ENCODE measurements around the gene KRTCAP2.
A peak's percentile ranks its signal among the peaks of the same experiment; 100 is the strongest.
"Not testable (repeated sequence)": the region's sequence is repeated elsewhere in the genome, so short reads cannot be mapped to it uniquely, and the experiment has no call there.

KRTCAP2 gene

DNA sequence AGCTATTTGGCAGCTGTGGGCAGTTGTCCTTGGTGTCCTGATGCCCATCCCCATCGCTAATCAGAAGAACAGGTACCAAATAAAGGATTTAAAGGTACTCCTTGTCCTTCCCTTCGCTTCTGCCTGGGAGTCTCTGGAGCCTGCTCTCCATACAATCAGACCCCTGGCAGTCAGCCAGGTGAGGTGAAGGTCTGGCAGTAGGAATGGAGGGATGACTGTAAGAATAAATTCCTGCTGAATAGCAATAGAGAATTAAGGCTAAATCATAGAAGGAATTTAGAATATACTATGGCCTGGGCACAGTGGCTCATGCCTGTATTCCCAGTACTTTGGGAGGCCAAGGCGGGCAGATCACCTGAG is 25.4 kb upstream of the KRTCAP2 start:
- no peak for DNase-seq

DNA sequence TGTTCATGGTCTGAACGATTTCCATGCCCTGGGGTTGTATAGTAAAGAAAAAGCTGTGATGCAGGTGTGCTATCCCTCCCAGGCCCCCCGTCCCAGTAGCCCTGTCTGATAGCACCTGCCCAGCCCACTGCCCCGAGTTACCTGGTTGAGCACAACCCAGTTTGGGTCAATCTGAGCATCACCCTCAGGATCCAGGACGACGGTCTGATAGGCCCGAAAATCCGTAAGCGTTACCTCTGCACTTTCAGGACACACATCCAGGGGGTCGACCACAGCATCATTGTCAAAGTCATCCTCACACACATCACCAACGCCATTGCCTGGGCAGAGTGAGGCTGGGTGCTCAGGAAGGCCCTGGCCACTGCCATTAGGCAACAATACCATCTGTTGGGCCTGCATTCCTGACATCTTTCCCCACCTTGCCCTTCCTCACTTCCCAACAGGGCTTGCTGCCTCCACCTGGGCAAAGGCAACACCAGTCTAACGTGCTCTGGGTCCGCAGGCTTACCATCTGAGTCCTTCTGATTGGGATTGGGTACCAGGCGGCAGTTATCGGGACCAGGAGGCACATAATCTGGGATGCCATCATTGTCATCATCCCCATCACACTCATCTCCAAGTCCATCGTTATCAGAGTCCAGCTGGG is 24.9 kb upstream of the KRTCAP2 start:
- DNase-seq: no peak

DNA sequence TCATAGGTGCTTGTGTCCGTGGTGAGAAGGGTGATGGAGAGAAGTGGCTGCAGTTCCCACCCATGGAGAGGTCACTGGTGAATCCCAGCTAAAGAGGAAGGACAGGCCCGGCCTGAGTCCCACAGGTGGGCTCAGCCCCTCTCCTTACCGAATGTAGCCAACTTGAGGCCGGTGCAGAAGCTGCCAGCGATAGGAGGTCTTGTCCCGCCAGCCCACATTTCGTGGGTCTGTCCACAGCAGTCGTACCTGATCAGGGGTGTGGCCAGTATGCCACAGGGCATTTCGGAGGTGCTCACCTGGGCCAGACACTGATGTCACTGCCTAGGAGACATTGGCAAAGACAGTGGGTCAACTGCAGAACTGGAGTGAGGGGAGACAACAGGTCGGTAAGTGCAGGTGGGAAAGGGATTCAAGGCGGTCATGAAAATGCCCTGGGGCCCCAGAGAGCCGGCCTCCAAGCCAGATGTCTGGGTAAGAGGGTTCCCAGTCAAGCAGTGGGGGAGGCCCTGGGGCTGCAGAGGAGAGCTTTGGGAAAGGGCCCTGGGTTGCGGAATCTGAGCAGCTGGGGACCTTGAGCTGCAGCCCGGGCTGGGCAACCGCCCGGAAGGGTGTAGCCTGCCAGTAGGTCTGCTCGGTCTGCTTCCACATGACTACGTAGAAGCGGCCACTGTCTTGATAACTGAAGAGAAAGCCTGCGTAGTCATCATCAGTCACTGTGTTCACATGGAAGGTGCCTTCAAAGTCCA is 24.0 kb upstream of the KRTCAP2 start:
- DNase-seq: no peak

DNA sequence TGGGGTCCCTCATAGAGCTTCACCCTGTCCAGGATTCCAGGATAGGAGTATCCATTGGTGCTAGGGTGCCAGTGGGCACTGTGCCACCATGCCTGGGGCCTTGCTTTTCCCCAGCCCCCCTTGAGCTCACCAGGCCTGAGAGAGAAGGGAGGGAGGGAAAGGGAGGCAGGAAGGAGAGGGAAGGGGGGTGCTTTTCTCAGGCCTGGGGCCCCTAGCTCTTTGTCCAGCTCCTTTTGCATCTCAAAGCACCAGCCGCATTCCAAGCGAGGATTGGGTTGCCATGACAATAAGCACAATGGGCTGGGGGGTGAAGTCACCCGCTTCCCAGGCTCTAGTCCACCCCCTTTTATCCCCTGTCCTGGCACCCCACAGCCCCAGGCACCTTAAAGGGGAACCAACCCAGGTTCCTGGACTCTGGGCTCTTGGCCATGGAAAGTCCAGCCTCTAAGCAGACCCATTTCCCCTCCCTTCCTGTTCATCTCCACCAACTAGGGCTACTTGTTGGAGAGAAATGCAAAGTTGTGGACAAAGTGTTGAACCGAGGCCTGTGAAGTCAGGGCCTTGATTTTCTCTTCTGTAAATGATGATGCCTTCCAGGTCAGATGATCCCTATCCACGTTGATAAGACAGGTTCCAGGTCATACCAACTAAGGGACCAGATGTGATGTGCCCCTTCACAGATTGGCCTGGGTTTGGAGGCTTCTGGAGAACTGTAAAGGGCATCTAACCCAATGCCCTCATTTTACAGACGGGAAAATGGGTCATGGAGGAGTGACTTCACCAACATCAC is 23.2 kb upstream of the KRTCAP2 start:
- no peak for DNase-seq

DNA sequence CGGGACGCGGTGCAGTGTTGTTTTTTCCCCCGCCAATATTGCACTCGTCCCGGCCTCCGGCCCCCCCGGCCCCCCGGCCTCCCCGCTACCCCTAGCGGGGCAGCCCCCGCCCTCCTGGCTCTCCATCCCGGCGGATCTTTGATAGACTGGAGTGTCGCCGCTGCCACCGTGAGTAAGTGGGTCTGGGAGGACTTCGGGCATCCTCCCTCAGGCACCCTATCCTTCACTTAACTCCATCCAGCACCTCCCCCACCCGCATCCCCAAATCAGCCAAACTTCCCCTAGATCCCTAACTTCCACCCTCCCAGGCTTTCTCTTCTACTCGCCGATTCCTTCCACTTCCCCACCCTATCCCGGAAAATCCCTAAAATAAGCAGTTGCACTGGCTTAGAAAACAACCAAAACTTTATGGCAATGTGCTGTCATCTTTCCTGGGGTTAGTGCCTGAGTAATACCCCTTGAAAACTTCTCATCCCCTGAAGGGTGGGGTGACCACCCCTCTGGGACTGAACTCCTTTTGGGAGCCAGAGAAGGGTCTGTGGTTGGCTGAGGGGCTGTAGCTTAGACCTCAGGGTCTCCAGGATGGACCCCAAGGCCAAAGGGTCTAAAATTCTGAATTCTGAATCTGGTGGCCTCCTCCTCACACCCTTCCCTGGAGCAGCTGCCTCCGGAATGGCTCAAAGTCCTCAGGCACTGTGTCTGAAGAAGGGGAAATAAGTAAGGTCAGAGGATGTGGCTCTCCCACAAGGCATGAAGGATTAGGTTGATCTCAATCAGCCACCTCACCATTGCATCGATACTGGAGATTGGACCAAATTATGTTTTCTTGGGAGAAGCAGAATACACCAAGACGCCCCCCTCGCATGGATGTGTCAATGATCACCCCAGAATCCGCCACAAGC is 22.3 kb upstream of the KRTCAP2 start:
- DNase-seq: no peak

DNA sequence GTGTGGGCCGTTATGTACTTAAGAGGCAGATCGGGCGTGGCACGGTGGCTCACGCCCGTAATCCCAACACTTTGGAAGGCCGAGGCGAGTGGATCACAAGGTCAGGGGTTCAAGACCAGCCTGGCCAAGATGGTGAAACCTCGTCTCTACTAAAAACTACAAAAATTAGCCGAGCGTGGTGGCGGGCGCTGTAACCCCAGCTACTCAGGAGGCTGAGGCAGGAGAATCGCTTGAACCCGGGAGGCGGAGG is 20.8 kb upstream of the KRTCAP2 start:
- DNase-seq: not testable (repeated sequence)

DNA sequence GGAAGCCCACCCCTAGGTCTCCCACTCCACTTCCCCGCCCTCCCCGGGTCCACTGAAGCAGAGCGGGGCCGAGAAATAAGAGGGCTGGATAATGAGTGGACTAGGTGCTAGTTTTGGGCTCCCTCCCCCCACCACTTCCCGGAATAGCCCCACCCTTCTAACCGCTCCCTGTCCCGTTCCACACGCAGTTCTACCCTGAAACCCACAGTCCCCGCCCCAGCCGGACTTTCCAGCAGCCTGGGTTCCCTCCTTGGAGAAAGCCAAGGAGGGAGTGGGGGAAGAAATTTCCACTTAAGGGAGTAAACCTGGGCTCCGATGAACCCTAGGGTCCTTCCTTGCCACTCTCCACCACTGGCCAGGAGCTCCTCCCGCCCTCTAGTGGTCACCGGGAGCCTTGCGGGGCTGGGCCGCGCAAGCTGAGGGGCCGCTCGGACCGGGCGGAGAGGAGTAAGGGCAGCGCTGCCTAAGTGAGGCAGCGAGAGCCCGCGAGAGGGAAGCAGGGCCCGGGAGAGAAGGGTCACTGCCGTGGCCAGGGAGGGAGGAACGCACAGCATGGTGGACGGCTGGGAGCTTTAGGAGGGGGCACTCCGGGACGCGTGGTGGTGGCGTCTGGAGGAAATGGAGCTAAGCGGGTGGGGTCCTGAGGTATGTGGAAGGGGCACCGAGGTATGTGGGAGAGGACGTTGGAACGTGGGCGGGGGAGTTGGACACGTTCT is 20.3 kb upstream of the KRTCAP2 start:
- DNase-seq: peak; percentile 82

DNA sequence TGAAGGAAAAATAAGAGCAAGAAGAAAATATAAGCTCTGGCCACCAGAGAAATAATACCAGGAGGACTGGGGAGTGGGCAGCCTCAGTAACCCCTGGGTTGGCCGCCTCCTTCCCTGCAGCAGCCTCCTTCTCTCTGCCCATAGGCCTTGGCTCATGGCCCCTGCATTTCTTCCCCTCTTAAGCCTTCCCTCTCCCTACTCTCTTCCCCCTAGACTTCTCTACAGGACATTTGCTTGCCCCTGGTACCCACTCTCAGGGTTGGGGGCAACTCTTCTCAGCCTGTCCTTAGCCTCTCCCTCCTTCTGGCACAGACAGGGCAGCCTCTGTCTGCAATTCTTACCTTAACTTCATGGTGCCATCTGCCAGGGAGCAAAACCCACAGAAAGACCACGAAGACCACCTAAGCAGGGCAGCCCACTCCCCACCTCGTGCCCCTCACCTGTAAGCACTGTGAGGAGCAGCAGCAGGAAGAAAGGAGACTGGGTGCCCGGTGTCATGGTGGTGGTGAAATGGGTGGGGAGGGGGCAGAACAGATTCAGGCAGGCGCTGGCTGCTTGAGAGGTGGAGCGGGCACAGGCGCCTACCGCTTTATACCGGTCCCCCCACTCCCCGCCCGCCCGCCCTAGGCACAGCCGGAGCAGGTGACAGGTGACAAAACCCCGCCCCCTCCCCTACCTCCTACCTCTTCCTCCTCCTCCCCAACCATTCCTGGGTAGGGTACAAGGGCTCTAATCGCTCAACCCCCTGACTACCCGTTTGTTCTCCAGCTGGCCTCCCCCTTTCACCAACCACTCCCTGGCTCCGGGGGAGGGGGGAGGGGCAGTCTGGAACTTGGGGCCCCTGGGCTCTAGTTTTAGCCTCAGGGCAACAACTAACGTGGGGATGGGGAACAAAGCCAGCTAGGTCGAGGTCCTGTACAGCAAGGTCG is 19.5 kb upstream of the KRTCAP2 start:
- peak; percentile 72 for DNase-seq

DNA sequence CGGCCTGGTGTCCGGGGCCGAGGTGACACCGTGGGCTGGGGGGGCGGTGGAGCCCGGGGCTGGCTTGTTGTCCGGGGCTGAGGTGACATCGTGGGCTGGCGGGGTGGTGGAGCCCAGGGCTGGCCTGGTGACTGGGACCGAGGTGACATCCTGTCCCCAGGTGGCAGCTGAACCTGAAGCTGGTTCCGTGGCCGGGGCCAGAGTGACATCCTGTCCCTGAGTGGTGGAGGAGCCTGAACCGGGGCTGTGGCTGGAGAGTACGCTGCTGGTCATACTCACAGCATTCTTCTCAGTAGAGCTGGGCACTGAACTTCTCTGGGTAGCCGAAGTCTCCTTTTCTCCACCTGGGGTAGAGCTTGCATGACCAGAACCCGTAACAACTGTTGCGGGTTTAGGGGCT is 18.8 kb upstream of the KRTCAP2 start:
- DNase-seq: no peak

DNA sequence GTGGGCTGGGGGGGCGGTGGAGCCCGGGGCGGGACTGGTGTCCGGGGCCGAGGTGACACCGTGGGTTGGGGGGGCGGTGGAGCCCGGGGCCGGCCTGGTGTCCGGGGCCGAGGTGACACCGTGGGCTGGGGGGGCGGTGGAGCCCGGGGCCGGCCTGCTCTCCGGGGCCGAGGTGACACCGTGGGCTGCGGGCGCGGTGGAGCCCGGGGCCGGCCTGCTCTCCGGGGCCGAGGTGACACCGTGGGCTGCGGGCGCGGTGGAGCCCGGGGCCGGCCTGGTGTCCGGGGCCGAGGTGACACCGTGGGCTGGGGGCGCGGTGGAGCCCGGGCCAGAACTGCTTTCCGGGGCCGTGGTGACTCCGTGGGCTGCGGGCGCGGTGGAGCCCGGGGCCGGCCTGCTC is 16.8 kb upstream of the KRTCAP2 start:
- not testable (repeated sequence) for DNase-seq

DNA sequence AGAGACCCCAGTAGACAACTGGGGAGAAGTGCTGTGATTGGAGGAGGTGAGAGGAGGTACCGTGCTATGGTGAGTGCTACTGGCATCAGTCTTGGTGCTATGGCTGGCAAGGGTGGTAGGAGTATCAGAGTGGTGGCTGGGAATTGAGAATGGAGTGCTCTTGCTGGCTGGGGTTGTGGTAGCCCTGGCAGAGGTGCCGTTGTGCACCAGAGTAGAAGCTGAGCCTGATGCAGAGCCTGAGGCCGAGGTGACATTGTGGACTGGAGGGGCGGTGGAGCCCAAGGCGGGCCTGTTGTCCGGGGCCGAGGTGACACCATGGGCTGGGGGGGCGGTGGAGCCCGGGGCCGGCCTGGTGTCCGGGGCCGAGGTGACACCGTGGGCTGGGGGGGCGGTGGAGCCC is 15.2 kb upstream of the KRTCAP2 start:
- no peak for DNase-seq

DNA sequence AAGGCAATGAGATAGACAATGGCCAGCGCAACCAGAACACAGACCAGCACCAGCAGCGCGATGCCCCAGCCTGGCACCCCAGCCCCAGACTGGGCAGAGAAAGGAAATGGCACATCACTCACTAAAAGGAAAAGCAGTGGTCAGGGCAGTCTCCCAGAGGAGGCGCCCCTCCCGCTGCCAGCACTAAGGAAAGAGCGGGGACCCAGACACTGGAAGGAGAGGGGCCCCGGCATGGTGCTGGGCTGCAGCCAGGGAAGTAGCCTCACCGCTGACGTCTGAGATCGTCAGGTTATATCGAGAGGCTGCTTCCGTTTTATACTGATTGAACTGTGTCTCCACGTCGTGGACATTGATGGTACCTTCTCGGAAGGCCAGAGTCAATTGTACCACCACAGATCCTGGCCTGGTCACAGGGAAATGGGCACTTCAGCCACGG is 14.4 kb upstream of the KRTCAP2 start:
- DNase-seq: no peak

DNA sequence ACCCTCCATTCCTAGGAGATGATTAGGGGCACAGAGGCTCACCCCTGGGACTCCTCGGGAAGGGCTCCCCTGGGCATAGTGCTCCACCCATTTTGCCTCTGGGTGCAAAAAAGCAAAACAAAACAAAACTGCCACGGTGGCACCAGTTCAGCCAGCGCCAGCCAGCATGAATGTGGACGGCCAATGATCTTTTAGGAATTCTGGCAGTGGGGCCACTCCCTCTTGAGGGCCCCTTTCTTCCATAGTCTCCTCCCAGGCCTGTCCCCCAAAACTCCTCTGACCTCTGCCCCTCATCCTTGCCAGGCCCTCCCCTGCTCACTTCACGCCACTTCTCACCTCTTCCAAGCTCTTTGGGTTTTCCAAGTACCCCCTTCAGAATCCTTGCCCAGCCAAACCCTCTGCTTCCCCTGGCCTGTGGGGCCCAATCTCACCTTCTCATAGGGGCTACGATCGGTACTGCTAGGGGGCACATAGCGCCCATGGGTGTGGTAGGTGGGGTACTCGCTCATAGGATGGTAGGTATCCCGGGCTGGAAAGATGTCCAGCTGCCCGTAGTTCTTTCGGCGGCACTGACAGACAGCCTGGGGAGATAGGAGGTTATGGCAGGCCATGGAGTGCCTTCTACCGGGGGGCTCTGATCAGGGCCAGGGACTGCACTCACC is 13.8 kb upstream of the KRTCAP2 start:
- DNase-seq: no peak

DNA sequence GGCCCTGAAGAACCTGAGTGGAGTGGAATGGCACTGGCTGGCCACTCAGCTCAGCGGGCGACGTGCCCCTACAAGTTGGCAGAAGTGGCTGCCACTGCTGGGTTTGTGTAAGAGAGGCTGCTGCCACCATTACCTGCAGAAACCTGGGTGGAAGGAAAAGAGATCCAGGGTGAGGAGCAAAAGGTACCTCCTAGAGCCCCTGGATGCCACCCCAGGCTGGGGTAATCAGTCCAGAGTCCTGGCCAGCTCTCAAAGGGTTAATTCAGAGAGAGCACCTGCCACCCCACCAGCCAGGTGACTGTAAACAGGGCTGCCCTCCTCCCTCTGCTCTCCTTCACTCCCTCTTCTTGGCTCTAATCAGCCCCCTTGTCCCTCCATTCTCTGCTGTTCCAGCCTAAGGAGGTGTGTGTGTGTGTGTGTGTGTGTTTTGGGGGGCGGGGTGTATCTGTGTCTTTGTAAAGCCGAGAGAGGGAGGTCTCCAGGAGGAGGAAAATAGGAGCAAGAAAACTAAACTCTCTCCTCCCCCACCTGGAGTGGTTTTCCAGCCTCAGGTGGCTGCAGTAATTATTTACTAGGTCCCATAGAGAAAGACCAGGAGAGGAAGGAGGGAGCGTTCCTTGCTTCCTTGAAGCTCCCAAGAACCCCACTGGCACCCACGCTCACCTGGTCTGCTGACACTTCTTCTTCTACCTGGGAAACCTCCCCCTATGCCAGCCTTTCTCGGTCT is 13.1 kb upstream of the KRTCAP2 start:
- DNase-seq: peak; percentile 45

DNA sequence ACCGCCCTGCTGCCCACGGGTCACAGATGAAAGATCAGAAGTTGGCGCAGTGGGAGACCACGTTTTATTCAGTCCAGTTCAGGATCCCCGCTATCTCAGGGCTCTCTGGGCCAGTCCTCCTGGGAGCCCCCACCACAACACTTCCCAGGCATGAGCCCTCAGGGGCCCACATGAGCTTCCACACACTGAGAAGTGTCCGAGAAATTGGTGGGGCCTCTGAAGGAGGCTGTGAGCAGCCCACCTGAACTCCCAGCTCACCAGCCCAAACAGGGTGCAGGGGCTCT is 12.6 kb upstream of the KRTCAP2 start:
- DNase-seq: no peak

DNA sequence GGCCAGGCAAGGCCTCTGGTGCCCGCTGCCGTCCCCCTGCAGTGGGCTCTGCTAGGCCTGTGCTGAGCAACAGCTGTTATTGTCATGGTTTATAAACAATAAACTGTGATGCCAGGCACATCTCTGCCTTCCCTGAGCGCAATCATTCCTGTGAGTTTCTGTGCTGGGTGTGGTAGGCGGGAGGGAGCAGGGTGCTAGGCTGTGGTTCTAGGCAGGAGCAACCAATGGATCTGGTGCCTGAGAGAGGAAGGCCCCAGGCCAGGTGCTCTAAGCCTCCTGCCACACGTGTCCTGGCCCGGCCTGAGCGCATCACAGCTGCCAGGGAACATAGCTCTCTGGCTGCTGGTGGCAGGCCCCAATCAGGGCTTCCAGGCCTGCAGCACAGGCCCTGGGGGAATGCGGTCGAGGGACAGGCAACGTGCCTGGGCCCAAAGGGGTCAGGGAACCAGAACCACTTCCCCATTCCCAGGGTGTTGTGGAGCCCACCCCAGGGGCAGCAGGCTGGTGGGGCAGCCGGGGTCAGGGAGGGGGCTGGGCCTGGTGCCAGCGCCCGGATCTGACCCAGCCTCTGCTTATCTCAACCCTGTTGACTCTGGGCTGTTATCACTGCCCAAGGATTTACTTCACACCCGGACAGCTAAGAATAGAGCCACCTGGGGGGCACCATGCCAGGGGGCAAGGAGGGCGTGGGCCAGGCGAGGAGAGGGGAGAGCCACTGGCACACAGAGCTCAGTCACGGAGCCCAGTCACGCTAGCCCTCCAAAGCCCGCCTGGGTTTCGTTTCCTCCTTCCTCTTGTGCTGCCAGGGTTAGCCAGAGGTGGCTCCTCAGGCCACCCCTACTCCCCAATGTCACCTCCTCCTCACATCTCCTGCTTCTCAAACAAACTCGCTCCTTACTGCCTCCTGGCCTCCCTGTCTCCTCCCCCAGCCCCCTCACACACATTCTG is 12.0 kb upstream of the KRTCAP2 start:
- no peak for DNase-seq

DNA sequence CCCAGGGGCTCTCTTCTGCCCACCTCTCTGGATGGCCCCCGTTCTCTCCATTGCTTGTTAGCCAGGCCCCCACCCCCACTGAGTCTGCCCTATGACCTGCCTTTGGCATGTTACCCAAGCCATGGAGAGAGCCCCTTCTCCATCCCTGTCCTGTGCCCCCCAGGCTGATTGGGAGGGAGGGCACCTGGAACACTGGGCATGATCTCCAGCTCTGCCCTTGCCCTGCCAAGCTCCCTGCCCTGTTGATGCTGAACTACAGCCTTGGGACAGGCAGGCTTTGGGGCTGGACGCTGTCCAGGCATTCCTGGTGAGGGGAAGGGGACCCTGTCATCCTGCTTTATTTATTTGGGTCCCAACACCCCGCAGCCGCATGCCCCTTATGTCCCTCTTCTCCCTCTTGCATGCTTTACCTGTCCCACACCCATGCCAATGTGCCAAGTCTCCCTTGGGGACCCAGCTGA is 11.3 kb upstream of the KRTCAP2 start:
- DNase-seq: no peak

DNA sequence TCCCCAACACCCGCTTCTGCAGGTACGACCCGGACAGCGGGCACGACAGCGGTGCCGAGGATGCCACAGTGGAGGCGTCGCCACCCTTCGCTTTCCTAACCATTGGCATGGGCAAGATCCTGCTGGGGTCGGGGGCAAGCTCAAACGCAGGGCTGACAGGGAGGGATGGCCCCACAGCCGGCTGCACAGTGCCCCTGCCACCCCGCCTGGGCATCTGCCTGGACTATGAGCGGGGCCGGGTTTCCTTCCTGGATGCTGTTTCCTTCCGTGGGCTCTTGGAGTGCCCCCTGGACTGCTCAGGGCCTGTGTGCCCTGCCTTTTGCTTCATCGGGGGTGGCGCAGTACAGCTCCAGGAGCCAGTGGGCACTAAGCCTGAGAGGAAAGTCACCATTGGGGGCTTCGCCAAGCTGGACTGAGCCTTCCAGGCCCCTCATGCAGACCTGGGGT is 10.7 kb upstream of the KRTCAP2 start:
- DNase-seq: no peak

DNA sequence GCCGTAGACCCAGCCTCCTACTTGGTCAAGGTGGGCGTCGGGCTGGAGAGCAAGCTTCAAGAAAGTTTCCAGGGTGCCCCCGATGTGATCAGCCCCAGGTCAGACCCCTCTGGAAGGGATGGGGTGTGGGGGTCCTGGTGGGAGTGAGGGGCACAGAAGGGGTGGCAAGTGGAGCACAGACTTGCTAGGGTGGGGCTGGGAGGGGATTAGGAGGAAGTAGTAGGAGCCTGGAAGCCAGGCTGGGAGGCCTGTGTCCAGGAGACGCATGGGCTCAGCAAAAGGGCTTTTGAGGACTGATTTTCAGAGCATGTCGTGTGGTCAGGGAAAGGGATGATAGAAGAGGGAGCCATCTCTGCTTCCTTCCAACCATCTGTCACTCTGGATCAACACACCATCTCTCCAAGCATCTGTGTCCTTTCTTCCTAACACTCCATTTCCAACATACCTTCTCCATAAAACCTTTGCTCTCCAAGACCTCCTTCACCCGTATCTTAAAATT is 9.0 kb upstream of the KRTCAP2 start:
- DNase-seq: no peak
